UCSD-AML1 (cell line): ENCODE measurements around the gene ELF2.
"Not testable (repeated sequence)": the region's sequence is repeated elsewhere in the genome, so short reads cannot be mapped to it uniquely, and the experiment has no call there.

Source experiments
- DNase-seq: peaks from one replicate; lab custom pipeline; 2025; ENCODE audit not compliant: unreplicated experiment; lab: John Stamatoyannopoulos, UW

Gene ELF2

DNA sequence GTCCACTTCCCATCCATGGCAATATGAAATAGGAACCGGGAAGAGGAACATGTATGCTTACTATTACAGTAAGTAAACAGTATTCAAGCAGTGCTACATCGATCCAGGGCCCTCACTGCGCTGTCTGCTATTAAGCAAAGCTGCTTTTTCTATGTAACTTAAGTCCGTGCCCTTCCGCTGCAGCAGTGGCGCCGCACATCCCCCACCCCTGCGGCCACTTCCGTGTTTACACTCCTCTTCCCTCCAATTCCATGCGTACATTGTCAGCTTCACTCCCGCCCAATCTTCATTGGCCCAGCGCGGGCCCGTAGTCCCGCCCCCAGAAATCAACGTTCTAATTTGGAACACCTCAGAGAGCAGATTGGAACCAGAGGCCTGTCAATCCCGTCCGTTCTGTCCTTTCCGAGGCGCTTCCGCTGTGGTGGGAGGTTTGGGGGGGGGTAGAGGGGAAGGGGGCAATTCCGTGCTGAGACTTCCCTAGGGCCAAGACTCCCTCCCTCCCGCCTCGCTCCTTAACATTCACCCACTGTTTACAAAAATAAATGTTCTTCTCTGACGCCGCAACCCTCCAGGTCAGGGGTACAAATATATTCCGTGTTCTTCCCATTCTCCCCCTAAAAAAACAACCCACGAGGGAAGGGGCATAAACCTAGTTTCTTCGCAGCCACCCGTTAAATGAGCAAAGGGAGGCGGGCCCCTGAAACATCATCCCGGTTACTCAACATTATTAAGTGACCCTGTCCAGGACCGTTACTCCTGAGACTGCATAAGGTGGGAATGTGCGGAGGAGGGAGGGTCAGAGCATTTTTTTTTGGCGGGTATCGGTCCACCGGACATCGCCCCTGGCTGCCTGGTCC is 94.0 kb downstream of the ELF2 start:
- DNase-seq = peak; percentile 96

DNA sequence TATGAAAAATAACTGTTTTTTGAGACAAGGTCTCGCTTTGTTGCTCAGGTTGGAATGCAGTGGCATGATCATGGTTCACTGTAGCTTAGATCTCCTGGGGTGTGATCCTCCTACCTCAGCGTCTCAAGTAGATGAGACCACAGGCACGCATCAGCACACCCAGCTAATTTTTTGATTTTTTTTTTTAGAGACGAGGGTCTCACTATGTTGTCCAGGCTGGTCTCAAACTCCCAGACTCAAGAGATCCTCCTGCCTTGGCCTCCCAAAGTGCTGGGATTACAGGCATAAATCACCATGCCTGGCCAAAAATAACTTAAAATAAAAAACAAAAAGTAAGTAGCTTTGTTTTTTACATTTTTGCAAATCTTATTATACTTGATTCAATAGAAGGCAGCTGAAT is 98.1 kb downstream of the ELF2 start:
- DNase-seq = no peak

DNA sequence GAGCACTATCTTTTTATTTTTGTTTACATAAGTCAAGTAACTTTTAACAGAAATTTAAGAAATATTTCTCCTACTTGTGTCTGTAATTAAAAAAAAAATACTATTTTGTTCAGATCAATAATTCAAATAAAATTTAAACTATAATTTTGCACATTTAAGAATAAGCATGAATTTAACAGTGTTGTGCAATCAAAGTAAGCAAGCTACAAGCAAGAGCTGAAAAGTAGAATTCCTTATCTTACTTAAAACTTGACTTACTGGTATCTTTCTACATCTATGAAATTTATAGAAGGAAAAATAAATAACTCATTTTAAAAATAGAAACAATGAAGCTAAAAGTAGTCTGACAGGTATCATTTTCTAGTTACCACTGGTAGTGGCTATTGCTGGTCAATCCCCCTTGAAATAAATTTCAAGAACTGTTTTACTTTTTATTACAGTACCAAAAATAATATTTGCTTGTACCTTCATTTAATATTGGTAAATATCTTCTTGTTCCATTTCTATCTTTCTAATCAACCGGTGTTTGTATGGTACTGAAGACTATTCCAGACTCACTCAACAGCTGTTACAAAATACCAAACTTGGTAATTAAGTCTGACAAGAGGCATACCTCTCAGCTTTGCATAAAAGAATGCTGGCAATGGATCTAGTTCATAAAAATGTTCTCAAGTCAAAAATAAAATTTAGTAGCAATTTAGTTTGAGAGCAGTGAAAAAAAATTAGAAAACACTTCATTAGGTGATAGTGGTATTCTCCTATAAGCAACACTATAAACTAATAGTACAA is 99.3 kb downstream of the ELF2 start:
- no peak for DNase-seq

DNA sequence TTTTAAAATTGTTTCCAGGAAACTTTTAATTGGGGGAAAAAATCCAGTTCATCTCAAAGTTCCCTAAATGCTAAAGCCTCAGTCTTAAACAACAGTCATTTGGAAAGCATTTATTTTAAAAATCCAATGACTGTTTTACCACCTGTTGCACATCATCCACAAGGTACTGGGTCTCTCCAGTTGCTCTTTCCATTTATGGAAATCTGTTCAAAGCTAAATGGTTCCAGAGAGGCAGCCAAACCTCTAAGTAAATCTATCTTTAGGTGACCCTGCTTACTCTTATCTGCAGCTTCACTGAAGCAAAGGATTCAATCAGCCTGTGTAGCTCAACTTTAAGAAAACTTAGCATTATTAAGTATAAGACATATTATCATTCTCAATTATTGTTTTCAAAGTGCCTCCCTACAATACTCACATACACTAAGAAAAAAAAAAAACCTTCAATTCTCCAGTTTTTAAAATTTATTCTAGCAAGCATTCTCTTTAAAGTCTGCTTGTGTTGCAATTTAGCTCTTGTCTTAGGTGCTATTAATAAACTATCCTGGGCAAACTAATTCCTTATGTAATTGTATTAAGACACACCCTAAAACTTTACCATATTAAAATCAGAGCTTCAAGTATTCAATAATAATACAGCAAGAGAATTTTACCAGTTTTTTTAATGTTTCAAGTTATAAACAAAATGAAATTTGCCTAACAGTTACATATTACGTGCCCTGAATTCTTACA is 100.8 kb downstream of the ELF2 start:
- DNase-seq = no peak

DNA sequence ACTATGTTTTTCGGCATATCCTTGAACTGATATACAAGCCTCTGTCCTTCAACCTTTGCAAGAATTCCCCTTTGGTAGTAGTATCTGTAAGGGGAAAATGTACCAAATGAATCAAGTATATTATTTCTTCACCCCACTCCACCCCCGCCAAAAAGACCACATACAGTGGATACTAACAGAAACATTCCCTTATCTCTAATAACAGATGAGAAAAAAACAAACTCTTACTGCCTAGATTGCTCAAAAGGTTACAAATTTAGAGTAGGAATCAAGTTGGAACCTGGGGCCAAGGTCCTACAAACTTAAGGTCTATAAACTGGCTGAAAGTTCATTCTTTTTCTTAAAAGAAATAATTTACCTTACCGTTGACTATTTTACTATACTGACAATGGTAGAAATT is 116.4 kb downstream of the ELF2 start:
- DNase-seq = no peak

DNA sequence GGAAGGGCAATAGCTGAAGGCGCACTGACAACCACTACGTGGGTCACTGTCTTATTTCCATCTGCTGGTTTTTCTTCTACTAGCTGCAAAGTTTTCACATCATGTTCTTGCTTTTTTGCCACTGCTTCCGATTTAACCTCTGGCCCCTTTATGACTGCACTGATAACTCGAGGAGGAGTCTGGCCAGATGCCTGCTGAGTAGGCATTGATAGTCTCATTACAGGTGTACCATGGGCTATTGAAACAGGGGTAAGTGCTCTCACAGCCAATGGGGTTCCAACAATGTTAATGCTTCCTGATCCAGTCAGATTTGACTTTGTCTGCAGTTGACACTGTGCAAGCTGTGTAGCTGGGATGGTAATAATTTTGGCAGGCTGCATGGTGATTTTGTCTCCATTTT is 118.0 kb downstream of the ELF2 start:
- DNase-seq = not testable (repeated sequence)

DNA sequence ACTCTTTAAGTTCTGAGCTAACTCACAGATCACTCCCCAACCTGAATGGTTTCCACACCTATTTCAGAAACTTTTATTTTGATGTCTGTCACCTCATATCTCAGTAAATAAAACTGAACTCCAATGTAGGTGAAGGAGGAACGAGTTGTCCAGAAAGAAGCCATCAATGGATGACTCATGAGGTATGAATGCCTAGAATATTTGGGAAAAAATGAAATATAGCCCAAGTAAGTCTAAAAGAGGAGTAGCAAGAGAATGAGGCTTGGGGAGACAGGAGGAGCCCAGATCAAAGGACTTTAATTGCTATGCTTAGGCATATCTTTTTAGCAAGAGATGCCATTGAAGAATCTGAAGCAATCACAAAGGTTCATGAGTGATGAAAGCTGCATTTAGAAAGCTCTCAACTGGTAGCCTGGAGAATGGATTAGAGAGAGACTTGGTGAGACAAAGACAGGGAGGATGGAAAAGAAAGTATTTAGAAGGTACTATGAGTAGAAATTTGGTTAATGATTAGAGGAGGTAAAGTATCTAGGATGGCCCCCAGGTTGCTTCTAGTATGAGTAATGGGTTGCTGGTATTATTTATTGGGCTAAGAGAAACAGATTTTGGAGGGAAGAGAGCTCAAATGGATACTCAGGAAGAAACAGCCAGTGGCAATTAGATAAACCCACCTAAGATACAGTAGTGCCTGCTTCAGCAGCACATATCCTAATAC is 122.1 kb downstream of the ELF2 start:
- DNase-seq = no peak

DNA sequence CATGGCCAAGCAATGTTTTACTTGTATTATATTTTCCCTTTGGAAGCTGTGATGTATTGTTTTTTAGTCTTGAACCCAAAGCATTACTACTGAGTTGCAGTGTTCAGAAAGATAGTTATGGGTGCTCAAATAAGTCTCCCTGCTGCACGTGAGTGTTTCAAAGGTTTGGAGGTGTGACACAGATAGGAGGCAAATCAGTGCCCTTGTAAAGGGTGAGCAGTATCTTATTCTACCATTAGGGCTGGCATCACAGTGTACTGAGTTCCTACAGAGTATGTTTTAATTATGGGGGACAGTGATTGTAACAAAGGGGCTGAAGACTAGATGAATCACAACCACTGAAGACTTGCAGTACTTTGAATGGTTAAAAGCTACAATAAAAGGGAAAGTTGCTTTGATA is 123.1 kb downstream of the ELF2 start:
- DNase-seq = no peak

DNA sequence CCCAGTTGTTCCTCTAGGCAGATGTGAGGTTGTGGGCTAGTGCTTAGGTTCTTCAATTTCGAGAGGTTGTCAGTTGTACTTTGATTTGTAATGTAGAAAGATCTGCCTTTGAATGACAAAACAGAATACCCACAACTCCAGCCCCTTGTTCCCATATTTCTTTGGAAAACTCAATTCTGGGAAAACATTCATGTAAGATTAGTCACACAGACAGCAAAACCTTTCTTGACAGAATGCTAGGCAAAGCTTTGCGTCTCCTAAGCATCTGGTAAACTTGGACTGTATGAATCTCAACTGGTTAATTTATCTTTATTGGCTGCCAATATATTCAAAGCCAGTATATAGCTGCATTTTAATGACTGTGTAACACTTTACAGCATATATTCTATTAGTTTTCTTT is 126.6 kb downstream of the ELF2 start:
- no peak for DNase-seq

DNA sequence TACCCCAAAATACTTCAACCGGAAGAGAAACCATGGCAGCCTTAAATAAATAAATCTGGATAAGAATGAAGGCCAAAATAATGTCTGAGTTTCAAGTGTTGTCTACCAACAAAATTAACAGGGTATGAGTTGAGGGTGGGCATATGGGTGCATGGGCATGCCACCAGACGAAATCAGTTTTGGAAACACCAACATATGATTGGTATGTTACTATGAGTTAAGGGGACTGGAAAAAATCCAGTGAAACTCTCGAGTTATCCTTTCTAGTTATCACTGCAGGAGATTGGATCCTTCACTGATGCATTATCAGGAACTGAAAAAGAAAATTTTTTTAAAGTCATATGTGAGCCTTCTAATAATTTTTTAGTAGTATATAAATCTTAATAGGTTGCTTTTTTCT is 129.0 kb downstream of the ELF2 start:
- DNase-seq = no peak

DNA sequence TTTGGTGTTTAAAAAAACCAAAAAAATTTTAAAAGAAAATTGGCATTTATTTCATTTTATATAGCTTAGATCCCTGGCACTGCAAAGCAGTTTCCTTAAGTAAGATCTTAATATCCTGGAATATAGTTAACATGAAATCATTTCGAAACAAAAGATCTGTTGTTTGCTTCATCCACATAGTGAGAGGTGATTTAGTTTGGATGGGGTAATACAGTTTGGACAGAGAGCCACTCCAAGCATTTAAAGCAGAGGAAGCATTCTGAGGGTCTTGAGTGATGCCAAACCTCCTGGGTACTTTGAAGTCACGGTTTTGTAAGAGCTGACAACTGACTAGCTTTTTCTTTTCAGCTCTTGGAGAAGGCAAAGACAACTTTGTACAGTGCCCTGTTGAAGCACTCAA is 132.7 kb downstream of the ELF2 start:
- no peak for DNase-seq

DNA sequence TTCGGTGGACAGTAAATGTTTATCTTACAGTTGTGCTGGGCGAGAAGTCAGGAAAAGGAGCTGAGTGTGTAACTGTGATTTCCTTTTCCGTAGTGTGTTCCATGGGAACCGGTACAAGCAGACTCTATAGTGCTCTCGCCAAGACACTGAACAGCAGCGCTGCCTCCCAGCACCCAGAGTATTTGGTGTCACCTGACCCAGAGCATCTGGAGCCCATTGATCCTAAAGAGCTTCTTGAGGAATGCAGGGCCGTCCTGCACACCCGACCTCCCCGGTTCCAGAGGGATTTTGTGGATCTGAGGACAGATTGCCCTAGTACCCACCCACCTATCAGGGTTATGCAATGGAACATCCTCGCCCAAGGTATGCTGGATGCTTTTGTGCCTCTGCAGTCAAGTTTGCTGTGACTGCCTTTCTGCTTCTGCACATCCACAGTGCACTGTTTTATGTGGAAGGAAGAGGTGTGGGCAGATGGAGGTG is 134.0 kb downstream of the ELF2 start:
- no peak for DNase-seq

DNA sequence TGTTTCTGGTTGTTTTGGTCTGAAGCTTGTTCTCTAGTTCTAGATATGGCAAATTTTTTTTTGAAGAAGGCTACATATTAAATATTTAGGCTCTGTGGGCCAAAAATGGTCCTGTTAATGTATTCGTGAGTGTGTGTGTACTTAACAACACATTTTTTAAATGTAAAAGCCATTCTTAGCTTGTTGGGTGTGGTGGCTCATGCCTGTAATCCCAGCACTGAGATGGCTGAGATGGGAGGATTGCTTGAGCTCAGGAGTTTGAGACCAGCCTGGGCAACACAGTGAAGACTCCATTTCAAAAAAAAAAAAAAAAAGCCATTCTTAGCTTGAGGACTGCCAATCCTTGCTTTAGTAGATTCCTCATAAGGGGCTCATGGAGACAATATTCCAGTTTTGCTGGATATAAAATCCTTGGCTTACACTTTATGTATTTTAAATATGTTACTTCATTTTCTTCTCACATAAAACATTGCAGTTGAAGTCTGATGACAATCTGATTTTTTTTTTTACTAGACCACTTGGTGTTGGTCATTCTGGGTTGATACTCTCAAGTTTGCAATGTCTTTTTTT is 138.1 kb downstream of the ELF2 start:
- DNase-seq = no peak

DNA sequence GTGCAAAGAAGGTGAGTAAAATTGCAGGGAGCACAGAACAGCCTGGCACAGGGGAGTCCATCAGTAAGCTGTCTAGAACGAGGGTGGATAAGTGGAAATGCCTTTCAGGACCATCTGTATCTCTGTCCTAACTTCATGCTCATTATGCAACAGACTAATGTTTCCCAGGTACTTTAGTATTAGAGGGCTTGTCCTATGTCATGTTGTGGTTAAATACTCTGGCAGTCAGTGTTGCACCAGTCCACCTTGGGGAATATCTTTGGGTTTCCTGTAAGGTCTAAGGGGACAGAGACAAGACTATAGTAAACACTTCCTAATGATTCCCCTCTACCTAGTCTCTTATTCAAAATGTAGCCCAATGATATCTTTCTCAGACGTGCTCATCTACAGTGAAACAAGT is 140.1 kb downstream of the ELF2 start:
- DNase-seq = no peak

DNA sequence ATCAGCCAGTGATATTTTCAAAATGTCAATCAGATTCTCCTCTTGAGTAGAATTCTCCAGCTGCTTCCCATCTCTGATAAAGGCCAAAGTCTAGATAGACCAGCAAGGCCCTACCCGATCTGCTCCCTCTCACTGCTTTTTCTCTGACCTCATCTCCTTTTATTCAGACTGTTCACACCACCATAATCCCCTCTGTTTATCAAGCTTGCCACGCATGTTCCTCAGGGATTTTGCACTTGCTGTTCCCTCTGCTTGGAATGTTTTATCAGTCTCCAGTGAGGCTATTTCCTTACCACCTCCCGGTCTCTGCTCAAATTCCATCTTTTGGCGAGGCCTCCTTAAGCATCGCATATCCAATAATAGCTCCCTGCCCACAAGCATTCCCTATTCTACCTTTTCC is 141.4 kb downstream of the ELF2 start:
- DNase-seq = no peak

DNA sequence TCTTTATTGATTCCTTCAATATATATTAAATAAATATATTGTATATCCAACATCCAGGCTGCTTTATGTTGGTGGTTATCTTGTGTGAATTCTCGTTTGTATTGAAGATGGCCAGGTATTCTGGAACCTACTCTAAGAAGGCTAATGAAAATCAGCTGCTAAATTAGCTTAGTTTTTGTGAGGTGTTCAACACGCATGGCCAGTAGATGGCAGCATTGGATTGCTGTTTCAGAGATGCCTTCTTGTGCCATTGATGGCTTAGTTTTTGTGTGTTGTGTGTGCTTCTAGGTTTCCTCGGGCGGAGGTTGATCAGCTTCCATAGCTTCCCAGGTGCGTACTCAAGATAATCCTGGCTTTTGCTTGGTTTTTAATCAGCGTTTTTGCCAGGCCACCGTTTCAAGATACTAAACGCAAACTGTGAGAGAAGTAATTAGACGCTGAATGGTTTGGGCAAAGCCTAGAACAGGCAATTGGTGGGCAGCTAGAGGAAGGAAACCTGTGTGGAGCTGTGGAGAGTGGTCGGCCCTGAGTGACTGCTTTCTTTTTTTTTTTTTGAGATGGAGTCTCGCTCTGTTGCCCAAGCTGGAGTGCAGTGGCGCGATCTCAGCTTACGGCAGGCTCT is 146.3 kb downstream of the ELF2 start:
- peak; percentile 58 for DNase-seq

DNA sequence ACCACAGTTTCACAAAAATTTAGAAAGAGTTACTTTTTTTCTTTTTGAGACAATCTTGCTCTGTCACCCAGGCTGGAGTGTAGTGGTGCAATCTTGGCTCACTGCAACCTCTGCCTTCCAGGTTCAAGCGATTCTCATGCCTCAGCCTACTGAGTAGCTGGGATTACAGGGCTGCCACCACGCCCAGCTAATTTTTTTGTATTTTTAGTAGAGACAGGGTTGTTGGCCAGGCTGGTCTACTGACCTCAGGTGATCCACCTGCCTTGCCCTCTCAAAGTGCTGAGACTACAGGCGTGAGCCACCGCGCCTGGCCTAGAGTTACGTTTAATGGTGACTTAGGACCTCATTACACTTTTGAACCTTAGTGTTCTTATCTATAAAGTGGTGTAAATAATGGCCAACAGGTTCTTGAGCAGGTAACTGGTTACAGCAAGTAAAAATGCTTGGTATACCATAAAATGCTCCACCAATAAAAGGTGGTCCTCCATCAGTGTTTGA is 147.1 kb downstream of the ELF2 start:
- not testable (repeated sequence) for DNase-seq

DNA sequence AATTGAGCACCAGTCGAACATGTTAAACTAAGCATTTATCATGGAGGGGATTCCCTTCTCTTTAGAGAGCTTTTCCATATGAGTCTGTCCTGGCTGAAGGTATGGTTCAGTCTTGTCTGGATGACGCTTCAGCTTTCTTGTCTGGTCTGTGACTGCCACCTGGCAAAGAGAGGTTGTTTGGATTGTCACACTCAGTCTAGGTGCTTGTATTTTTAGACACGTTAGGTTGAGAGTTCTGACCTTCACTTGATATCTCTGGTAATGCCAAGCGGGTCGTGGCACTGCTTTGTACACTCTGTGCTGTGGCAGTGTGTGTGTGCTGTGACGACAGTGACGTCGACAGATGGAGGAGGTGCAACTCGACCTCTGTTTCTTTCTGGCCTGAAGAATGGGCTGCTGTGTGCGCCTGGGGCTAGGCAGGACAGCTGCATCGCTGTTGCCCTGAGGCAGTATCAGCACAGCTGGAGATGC is 148.8 kb downstream of the ELF2 start:
- no peak for DNase-seq

DNA sequence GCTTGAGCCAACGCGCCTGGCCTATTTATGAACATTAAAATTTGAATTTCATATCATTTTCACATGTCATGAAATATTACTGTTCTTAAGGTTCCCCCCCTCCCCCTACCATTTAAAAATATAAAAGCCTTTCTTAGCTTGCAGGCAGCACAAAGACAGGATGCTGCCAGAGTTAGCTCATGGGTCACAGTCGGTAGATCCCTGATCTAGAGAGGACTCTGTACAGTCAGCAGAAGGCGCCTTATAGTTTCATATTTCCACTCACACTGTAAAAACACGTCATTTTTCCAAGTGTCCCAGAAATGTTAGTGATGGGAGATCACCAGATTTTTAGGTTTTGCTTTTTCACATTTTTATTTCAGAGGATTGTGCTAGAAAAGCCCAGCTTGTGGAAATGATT is 149.2 kb downstream of the ELF2 start:
- no peak for DNase-seq

DNA sequence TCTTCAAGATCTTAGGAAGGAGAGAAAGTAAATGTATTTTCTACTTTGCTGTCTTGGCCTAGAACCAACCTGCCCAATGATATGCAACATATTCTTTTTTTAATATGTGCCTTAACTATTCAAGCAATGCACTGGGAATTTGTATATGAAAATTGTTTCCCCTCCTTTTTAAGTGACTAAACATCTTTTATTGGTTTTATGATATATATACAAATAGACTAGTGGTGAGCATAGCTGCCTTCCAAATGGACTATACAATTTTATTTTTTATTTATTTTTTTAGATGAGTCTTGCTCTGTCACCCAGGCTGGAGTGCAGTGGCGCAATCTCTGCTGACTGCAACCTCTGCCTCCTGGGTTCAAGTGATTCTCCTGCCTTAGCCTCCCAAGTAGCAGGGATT is 151.2 kb downstream of the ELF2 start:
- DNase-seq = no peak
